ENCODE results near the gene APRT. TPM values are rescaled to one million over a fixed set of nuclear protein-coding genes. Genes with fewer than 3 reads are reported as not detected.

The APRT gene
- total RNA-seq, 4 donors from 2014 or later: 74.8 to 135 (median 101) TPM

GRCh38 chr16:88787579-88788314, 24.0 kb downstream of the APRT start:
- no peak for TF ChIP-seq CTCF (IDR thresholded peaks at IDR 0.05; ENCODE audit: low read depth)

GRCh38 chr16:88785106-88785924, 26.4 kb downstream of the APRT start, which contains the start of gene PIEZO1:
Gene PIEZO1 (minus strand): TSS chr16:88785220. CDS start chr16:88784964, 256 bp downstream.
- no peak for TF ChIP-seq CTCF (IDR thresholded peaks at IDR 0.05; ENCODE audit: low read depth)

GRCh38 chr16:88784856-88785105, 26.9 kb downstream of the APRT start:
- TF ChIP-seq CTCF (IDR thresholded peaks at IDR 0.05; ENCODE audit: low read depth): no peak

GRCh38 chr16:88784074-88784855, 27.5 kb downstream of the APRT start:
- TF ChIP-seq CTCF (IDR thresholded peaks at IDR 0.05; ENCODE audit: low read depth): no peak

GRCh38 chr16:88783391-88784073, 28.2 kb downstream of the APRT start:
- no peak for TF ChIP-seq CTCF (IDR thresholded peaks at IDR 0.05; ENCODE audit: low read depth)

GRCh38 chr16:88782454-88783390, 29.0 kb downstream of the APRT start:
- no peak for TF ChIP-seq CTCF (IDR thresholded peaks at IDR 0.05; ENCODE audit: low read depth)

Measured in subcutaneous adipose tissue (tissue), 4 donors.